Measurements from ENCODE around the gene AHCYL1. TPM values are rescaled to one million over a fixed set of nuclear protein-coding genes. Genes with fewer than 3 reads are reported as not detected.

Gene AHCYL1
- total RNA-seq, 2 experiments from 2014 or later, result 67.9 to 68.6 TPM

DNA sequence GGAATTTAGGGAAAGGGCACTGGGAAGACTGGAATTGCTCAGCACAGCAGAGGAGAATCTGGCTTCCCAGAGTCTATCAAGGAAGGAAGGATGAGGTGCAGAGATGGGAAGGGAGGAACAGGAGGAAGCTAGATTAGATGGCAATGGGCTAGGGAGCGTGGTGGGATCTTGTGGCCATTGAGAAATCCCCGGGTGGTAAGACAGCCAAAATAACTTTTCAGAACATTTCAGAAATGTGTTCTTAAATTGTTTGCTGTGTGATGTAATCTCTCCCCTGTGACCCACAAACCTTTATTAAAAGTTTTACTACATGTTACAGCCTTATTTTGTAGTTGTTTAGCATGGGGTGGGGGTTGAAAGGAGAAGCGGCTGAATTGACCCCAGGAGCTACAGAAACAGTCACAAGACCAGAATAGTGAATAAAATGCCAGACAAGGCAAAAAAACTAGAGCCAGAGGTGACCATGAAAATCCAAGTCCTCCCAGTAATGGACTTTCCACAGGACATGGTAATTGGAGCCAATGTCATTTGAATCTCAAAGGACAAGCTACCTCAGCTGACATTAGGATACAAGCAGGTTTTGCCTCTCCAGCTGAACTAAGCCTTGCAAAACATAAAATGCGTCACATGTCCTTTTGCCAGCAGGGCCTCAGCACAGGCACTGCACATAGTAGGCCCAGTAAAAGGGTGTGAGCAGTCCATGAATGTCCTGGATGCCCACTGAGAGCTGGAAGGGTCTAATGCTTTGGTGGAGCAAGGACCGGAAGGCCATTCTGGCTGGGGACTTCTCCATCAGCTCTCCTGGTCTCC lies 980 bp upstream of the AHCYL1 start:
- DNase-seq, result no peak
- Mint-ChIP-seq H3K27ac (no peak overlapping the region), H3K4me1 (peaks cover 32% of the 10 kb centered on the region), H3K4me3 (no peak overlapping the region), H3K27me3 (no peaks in the 10 kb centered on the region), H3K36me3 (peaks cover 19% of the 10 kb centered on the region), H3K9me3 (no peaks in the 10 kb centered on the region)

DNA sequence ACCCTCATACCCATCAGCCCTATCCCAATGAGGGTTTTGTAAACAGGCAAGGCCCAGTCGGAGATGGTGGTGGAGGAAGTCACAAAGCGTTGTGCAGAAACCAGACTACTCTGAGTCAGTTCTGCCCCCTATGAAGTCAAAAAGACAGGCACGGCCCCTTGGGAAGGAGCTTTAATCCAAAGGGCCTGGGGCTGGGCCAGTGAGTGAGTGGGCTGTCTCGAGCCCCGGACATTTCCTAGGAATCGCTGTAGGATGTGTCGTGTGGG lies 442 bp upstream of the AHCYL1 start:
- H3K4me1 Mint-ChIP-seq, result peaks cover 37% of the 10 kb centered on the region
- H3K9me3 Mint-ChIP-seq, result no peaks in the 10 kb centered on the region
- no peak for DNase-seq
- peak overlapping the region; percentile 99 for H3K4me3 Mint-ChIP-seq
- peak overlapping the region; percentile 94 for H3K27ac Mint-ChIP-seq
- H3K36me3 Mint-ChIP-seq, result peaks cover 19% of the 10 kb centered on the region
- H3K27me3 Mint-ChIP-seq, result no peaks in the 10 kb centered on the region

DNA sequence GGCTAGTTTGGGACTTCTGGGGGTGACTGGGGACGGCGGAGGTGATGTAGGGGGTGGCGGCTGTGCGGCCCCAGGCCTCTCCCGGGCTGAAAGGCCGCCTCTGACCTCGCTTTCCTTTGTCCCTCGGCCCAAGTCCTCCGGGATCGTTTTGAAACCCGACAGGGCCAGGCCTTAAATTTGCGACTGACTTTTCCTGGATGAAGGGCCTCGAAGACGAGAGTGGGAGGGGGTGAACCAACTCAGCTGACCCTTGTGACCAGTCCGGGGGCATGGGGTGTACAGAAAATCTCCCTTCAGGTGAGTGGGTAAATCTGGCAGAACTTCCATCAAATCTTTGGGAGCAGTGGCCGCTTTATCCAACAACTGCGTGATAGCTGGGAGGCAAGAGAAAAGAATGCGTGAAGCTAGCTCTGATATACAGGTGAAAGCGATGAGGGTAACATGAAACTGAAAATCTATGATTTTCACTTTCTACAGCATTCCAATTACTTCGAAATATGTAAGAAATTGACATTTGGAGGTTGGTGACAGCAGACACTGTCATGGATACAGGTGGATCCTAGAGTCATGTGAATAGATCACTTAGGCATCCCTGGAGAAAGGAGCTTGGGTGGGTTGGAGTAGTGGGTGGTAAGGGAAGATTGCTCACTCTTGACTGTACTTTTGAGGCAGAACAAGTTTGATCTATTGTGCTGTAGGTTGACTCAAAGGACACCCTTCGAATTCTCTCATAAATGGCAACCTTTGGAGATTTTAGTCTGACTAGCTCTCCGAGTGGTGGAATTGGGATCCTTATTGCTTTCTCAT lies 885 bp downstream of the AHCYL1 start:
- Mint-ChIP-seq H3K27ac (peak overlapping the region; percentile 94), H3K4me3 (peak overlapping the region; percentile 99), H3K36me3 (peaks cover 19% of the 10 kb centered on the region), H3K9me3 (no peaks in the 10 kb centered on the region), H3K4me1 (peaks cover 41% of the 10 kb centered on the region), H3K27me3 (no peaks in the 10 kb centered on the region)
- no peak for DNase-seq

DNA sequence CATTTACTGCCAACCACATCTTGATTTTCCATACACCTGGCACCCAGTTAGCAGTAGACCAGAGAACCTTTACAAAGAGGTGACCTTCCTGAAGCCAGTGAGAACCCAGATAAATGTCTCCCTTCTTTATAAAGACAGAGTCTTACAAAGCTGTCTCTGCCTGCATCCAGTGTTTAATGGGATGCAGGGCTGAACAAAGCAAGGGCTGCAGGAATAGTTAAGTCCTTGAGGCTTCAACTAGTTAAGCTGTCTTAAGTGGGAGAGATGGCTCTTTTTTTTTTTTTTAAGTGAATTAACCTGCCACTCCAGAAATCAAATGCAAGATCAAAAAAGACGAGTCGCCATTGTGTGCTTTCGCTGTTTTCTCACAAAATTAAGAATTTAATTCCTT lies 1.5 kb downstream of the AHCYL1 start:
- Mint-ChIP-seq H3K27ac (peak overlapping the region; percentile 94), H3K4me1 (peaks cover 44% of the 10 kb centered on the region), H3K27me3 (no peaks in the 10 kb centered on the region), H3K9me3 (no peaks in the 10 kb centered on the region), H3K36me3 (peaks cover 19% of the 10 kb centered on the region), H3K4me3 (peak overlapping the region; percentile 99)
- no peak for DNase-seq

DNA sequence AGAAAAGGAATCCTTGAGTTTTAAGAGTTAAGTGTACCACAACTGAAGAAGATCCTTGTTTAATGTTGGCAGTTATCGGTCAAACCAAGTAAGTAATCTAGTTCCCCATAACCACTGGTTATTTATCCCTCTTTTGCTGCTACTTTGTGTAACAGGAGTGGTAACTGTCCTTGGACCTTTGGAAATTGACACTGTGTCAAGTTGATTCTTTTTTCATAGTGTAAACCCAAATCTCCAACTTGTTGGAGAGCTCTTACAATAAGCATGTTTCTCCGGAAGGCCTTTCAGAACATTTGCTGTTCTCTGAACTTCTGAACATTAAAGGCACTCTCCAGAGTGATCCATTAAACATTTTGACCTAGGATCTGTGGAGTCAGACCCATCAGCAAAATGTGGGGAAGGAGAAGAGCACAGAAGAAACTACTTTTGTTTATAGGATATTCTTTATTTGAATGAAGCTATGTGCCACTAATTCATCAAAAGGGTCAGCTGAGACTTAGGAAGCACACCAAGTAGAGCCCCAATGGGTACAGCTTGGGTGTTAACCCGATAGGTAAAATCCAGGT lies 3.9 kb downstream of the AHCYL1 start:
- H3K4me3 Mint-ChIP-seq, result no peak overlapping the region
- no peak for DNase-seq
- peaks cover 24% of the 10 kb centered on the region for H3K36me3 Mint-ChIP-seq
- H3K9me3 Mint-ChIP-seq, result no peaks in the 10 kb centered on the region
- no peaks in the 10 kb centered on the region for H3K27me3 Mint-ChIP-seq
- H3K4me1 Mint-ChIP-seq, result peaks cover 55% of the 10 kb centered on the region
- H3K27ac Mint-ChIP-seq, result no peak overlapping the region

DNA sequence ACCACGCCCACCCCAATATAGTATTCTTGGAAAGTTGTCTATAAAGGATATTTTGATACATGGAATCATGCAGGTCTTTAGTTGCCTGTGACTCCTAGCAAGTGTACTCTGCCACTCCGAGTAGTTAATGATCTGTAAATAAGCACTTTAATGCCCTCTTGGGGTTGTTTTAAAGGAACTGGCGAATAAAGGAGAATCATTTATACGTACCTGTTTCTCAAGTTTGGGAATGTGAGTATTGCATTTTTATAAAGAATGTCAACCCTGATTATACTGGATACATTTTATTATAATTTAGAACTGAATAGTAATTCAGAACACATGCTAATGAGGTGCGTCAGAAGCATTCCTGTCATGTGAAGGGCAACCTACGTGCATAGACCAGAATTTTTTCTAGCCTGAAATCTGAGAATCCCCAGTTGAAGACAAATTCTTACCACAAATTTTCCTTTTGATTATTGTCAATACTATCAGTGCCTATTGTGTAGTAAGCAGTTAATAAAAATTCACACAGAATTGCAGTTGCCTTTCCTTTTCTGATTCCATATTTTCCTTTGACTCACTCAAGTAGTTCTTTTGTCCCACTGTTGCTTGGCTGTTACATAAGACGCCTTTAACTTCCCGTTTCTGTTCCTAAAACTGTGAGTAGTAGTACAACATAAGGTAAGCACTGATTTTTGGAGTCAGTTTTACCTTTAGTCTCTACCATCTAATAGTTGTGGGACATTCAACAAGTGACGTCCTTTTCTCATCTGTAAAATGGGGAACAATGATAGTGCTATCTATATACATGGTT lies 5.1 kb downstream of the AHCYL1 start:
- Mint-ChIP-seq H3K4me1 (peaks cover 59% of the 10 kb centered on the region), H3K36me3 (peaks cover 23% of the 10 kb centered on the region), H3K27ac (no peak overlapping the region), H3K27me3 (no peaks in the 10 kb centered on the region), H3K9me3 (no peaks in the 10 kb centered on the region), H3K4me3 (no peak overlapping the region)
- no peak for DNase-seq

DNA sequence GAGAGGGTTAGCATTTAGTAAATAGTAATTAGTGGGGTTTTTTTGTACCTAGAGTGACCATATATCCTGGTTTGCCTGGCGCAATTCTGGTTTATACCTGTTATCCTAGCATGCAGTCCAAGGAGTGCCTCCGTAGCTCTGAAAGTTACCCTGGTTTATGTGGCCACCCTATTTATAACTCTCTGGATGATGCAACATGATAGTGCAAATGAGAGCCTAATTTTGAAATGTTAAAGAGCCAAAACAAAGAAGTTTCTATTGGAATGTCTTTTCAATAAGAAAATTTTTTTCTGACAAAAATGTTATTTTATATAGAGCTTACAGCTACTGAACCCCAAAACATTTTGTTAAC lies 5.7 kb downstream of the AHCYL1 start:
- H3K4me1 Mint-ChIP-seq, result peaks cover 59% of the 10 kb centered on the region
- DNase-seq, result no peak
- H3K4me3 Mint-ChIP-seq, result no peak overlapping the region
- no peaks in the 10 kb centered on the region for H3K27me3 Mint-ChIP-seq
- peaks cover 22% of the 10 kb centered on the region for H3K36me3 Mint-ChIP-seq
- H3K27ac Mint-ChIP-seq, result no peak overlapping the region
- H3K9me3 Mint-ChIP-seq, result no peaks in the 10 kb centered on the region

DNA sequence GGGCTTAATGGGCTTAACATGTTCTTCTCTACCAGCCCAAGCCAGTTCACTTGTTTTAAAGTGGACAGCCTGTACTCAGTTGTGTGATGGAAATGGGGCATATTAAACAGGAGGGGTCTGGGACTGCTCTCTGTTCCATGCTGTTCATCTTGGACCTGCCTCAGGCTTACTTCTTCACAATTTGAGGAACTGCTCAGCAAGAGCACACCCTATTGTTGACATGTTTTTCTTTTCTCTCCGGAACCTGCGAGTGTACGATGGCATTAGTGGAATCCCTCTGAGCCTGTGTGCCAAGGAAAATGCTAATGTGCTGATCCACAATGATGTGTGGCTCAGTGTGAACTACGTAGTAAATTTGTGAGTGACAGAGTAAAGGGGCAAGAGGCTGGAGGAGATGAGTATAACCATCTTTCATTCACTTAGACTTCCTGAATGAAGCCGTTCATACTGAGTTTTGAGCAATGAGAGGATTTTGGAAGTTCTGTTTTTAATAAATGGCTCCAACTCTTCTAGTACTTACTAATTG lies 6.9 kb downstream of the AHCYL1 start:
- no peaks in the 10 kb centered on the region for H3K27me3 Mint-ChIP-seq
- H3K4me1 Mint-ChIP-seq, result peaks cover 49% of the 10 kb centered on the region
- no peaks in the 10 kb centered on the region for H3K9me3 Mint-ChIP-seq
- no peak overlapping the region for H3K27ac Mint-ChIP-seq
- no peak for DNase-seq
- H3K36me3 Mint-ChIP-seq, result peaks cover 16% of the 10 kb centered on the region
- no peak overlapping the region for H3K4me3 Mint-ChIP-seq

DNA sequence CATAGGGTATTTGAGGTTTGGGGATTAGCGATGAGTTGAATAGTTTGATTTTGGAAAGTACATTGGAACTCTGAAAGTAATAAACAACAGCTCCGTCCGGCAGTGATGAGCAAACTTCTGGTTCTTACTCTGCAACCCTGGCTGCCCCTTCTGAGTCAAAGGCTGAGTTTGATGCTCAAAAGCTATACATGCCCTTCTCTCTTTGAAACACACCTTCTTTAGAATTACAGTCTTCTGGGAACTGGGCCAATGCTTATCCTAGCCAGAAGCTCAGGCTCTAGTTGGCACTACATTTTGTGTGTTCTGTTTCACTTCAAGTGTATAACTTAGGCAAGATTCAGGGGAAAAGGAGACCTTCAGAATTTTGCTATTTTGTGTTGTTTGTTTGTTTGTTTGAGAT lies 9.3 kb downstream of the AHCYL1 start:
- Mint-ChIP-seq H3K4me1 (peaks cover 26% of the 10 kb centered on the region), H3K27ac (no peak overlapping the region), H3K36me3 (peaks cover 5% of the 10 kb centered on the region), H3K4me3 (no peak overlapping the region), H3K9me3 (no peaks in the 10 kb centered on the region), H3K27me3 (no peaks in the 10 kb centered on the region)
- no peak for DNase-seq

DNA sequence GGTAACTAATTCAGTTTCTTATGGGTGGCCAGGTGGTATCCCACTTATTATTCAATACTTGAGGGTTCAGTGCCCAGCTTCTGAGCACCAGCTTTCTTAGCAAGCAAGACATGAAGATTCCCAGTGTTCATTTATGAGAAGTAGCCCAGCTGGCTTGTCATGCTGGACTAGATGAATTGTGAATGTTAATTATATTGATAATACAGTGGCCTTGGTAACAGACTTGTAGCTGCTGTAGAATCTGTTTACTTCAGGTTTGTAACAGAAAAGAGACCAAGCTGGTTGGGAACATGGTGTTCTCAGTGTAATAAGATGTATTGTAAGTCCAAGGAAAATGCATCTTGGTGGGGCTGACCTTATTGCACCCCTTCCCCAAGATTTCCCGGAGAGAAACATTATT lies 10.1 kb downstream of the AHCYL1 start:
- Mint-ChIP-seq H3K9me3 (no peaks in the 10 kb centered on the region), H3K4me3 (no peak overlapping the region), H3K4me1 (peaks cover 24% of the 10 kb centered on the region), H3K36me3 (peaks cover 5% of the 10 kb centered on the region), H3K27me3 (no peaks in the 10 kb centered on the region), H3K27ac (no peak overlapping the region)
- no peak for DNase-seq

DNA sequence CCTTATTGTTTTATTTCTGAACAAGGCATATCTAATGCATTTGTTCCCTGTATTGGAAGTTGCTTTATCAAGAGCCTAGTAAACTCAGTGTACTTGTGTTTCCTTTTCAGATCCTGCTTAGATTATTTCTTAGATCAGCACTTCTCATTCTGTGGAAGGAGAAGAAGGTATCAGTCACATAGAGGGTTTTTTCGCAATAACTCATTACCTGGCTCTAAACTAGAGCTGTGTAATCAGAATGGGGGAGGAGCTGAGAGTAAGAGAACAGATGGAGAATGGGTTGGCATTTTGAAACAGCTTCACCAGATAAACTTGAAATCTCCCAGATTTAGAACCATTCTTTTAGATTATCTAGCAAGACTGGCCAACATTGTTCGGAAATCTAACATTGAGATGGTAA lies 11.0 kb downstream of the AHCYL1 start:
- DNase-seq, result no peak
- Mint-ChIP-seq H3K27ac (no peak overlapping the region), H3K27me3 (no peaks in the 10 kb centered on the region), H3K4me1 (peaks cover 20% of the 10 kb centered on the region), H3K9me3 (no peaks in the 10 kb centered on the region), H3K36me3 (peaks cover 5% of the 10 kb centered on the region), H3K4me3 (no peak overlapping the region)

DNA sequence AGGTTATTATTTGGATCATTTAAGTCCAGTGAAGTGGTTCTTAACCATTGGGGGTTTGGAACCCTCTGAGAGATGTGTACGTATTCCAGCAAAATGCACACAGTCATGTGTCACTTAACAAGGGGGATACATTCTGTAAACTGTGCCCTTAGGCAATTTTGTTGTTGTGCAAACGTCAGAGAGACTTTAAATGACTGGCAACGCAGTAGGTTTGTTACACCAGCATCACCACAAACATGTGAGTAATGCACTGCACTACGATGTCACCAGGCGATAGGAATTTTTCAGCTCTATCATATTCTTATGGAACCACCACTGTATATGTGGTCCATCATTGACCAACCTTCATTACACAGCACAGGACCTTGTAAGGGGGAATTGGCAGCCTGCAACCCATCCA lies 11.9 kb downstream of the AHCYL1 start:
- peaks cover 14% of the 10 kb centered on the region for H3K4me1 Mint-ChIP-seq
- no peaks in the 10 kb centered on the region for H3K27me3 Mint-ChIP-seq
- no peak for DNase-seq
- H3K9me3 Mint-ChIP-seq, result no peaks in the 10 kb centered on the region
- H3K36me3 Mint-ChIP-seq, result peaks cover 2% of the 10 kb centered on the region
- H3K4me3 Mint-ChIP-seq, result no peak overlapping the region
- no peak overlapping the region for H3K27ac Mint-ChIP-seq

DNA sequence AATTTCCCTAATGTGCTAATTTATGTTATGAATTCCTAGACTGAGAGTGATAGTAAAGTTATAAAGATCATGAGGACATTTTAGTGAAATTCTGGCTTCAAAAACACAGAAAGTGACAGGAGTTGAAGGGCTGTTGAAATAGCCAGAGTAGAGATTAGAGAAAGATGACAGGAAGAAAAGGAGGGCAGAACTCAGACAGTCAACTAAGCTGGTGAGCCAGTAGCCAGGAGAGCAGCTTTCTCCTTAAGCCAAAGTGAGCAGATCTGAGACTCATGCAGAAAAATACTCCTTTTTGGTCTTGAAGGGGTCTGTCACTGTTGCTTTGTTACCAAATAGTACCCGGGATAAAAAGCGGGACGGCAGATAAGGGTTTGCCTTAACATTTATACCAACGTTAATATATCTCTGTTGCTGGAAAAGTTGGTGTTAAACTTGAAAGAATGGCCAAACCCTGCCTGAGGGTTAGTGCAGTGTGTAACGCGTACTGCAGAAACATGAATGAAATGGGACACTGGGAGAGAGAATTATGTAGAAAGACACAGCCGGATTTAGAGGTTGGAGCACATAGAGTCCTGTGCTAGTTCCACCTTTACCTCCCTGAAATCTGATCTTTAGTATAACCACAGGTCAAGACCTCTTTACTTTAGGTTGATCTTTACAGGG lies 12.8 kb downstream of the AHCYL1 start:
- no peaks in the 10 kb centered on the region for H3K27me3 Mint-ChIP-seq
- no peaks in the 10 kb centered on the region for H3K9me3 Mint-ChIP-seq
- H3K4me3 Mint-ChIP-seq, result no peak overlapping the region
- H3K27ac Mint-ChIP-seq, result no peak overlapping the region
- no peak for DNase-seq
- peaks cover 9% of the 10 kb centered on the region for H3K4me1 Mint-ChIP-seq
- no peaks in the 10 kb centered on the region for H3K36me3 Mint-ChIP-seq

DNA sequence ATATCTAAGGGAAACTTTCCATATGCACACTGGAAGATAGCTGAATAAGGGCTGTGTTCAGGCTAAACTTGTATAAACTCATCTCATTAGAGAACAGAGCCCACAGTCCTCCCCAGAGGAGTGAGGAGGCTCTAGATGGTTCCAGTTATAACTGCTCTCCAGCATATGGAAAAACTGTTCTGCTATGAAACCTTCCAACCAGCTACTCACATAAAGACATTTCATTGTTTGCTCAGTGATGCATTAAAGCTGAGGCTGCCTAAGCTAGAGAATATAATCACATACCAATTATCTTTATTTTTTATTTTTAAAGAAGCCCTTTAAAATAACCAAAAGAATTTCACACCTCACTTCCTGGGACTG lies 13.3 kb downstream of the AHCYL1 start:
- no peaks in the 10 kb centered on the region for H3K36me3 Mint-ChIP-seq
- H3K4me1 Mint-ChIP-seq, result peaks cover 11% of the 10 kb centered on the region
- no peaks in the 10 kb centered on the region for H3K9me3 Mint-ChIP-seq
- no peak for DNase-seq
- no peak overlapping the region for H3K27ac Mint-ChIP-seq
- H3K27me3 Mint-ChIP-seq, result no peaks in the 10 kb centered on the region
- no peak overlapping the region for H3K4me3 Mint-ChIP-seq
